Esophagus muscularis mucosa (tissue), 4 donors: ENCODE results near the gene MAP2K6. TPM values are rescaled to one million over a fixed set of nuclear protein-coding genes. Genes with fewer than 3 reads are reported as not detected.

Source experiments
- DNase-seq: peaks from one replicate; pipeline ENCODE4 v3.0.0-alpha.2; 2017; ENCODE audit errors: extremely low spot score
- H3K27ac ChIP-seq, 4 donors: fragments of 200-600 bp; sonication (generic); replicated peaks in 1 of 4; 1 replicate in 3 of 4; 2 replicates in 1 of 4; pipeline ENCODE4 v1.5.1; 2016 to 2019; ENCODE audit warnings: mild to moderate bottlenecking in 1 of 4
- H3K27me3 ChIP-seq, 4 donors: fragments of 200-600 bp; sonication (generic); one replicate each; pipeline versions ENCODE4 v1.5.1 to v1.6.0; 2016 to 2019
- H3K36me3 ChIP-seq, 4 donors: fragments of 200-600 bp; sonication (generic); one replicate each; pipeline ENCODE4 v1.5.1; 2016 to 2019
- H3K4me1 ChIP-seq, 4 donors: fragments of 200-600 bp; sonication (generic); one replicate each; pipeline ENCODE4 v1.5.1; 2016 to 2019
- H3K4me3 ChIP-seq, 4 donors: fragments of 200-600 bp; sonication (generic); 1 replicate in 2 of 4; 2 replicates in 2 of 4; pipeline ENCODE4 v1.5.1; 2016 to 2019; ENCODE audit warnings: mild to moderate bottlenecking in 4 of 4, moderate library complexity in 1 of 4
- H3K9me3 ChIP-seq, 4 donors: fragments of 200-600 bp; sonication (generic); 1 replicate in 3 of 4; 2 replicates in 1 of 4; pipeline ENCODE4 v1.5.1; 2016 to 2019
- EP300 ChIP-seq: sonication (generic); formaldehyde crosslinking; IDR thresholded peaks from one replicate; pipeline ENCODE4 v1.6.1; 2017; ENCODE audit warnings: antibody characterized with exemption
- POLR2A ChIP-seq: fragments of 450-650 bp; IDR thresholded peaks from one replicate; pipeline ENCODE4 v1.6.1; 2017; ENCODE audit warnings: antibody characterized with exemption, moderate library complexity, mild to moderate bottlenecking, low read depth
- POLR2AphosphoS5 ChIP-seq, 2 donors: sonication (generic); formaldehyde crosslinking; IDR thresholded peaks; one replicate each; pipeline ENCODE4 v1.6.1; 2017; ENCODE audit warnings: antibody characterized with exemption in 2 of 2
- WGBS: methylation state at CpG from one replicate; pipeline ENCODE4 v1.1.5; 2018; 5-methylcytosine and 5-hydroxymethylcytosine counted together
- intact Hi-C: fragments of 100-400 bp; cut with DNase I; formaldehyde crosslinking; loops from one replicate; pipeline ENCODE4 v1.15.1; 2023
- total RNA-seq, 4 donors: library from RNA; depleted of rRNA; stranded (reverse); fragments of >200 nt; gene quantifications; one replicate each; pipeline versions ENCODE4 v1.1.0 to v1.2.1, GENCODE V29; 2016
- TF ChIP-seq, protein P1 (sequence below), 3 experiments: fragments of 200-600 bp in 2 of 3; fragments of 450-650 bp in 1 of 3; sonication (generic) in 2 of 3; IDR thresholded peaks; one replicate each; pipeline ENCODE4 v1.5.1; 2017 to 2019; ENCODE audit warnings: antibody characterized with exemption in 3 of 3, mild to moderate bottlenecking in 2 of 3, moderate library complexity in 1 of 3

Gene MAP2K6
- total RNA-seq, 4 donors from 2014 or later, result 0.83 to 3.1 (median 1.5) TPM

DNA sequence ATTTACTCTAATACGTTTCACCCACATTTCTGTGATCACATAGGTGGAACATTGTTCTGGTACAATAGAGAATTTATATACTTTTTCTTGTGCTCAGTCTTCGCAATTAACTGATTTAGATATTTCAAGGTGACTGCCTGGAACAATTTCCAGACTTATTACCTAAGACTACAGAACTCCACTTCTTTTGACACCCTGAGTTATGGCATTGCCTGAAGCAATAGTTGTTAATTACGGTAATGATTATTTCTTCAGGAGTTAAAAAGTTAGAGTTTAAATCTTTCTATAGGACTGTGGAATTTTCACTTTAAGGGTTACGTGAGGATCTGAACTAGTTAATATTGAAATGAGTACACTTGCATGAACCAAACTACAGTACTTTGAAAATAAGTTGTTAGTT lies 74.8 kb downstream of the MAP2K6 start:
- H3K9me3 ChIP-seq, result no peaks in the 10 kb centered on the region
- no peak for DNase-seq
- no peak for TF ChIP-seq POLR2A
- TF ChIP-seq, protein P1, sequence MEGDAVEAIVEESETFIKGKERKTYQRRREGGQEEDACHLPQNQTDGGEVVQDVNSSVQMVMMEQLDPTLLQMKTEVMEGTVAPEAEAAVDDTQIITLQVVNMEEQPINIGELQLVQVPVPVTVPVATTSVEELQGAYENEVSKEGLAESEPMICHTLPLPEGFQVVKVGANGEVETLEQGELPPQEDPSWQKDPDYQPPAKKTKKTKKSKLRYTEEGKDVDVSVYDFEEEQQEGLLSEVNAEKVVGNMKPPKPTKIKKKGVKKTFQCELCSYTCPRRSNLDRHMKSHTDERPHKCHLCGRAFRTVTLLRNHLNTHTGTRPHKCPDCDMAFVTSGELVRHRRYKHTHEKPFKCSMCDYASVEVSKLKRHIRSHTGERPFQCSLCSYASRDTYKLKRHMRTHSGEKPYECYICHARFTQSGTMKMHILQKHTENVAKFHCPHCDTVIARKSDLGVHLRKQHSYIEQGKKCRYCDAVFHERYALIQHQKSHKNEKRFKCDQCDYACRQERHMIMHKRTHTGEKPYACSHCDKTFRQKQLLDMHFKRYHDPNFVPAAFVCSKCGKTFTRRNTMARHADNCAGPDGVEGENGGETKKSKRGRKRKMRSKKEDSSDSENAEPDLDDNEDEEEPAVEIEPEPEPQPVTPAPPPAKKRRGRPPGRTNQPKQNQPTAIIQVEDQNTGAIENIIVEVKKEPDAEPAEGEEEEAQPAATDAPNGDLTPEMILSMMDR (IDR thresholded peaks at IDR 0.05), result no peak
- TF ChIP-seq POLR2AphosphoS5 (IDR thresholded peaks at IDR 0.05), result no peak
- TF ChIP-seq EP300, result no peak
- 96% methylated on average over 4 of the region's 4 CpGs for WGBS
- H3K36me3 ChIP-seq, result no peaks in the 10 kb centered on the region
- H3K4me3 ChIP-seq, result no peak overlapping the region
- no peaks in the 10 kb centered on the region for H3K27me3 ChIP-seq
- H3K27ac ChIP-seq, result no peak overlapping the region
- peaks cover 0 to 14% (median 2%) of the 10 kb centered on the region in 4 donors for H3K4me1 ChIP-seq
- intact Hi-C loops, result no loop called here

DNA sequence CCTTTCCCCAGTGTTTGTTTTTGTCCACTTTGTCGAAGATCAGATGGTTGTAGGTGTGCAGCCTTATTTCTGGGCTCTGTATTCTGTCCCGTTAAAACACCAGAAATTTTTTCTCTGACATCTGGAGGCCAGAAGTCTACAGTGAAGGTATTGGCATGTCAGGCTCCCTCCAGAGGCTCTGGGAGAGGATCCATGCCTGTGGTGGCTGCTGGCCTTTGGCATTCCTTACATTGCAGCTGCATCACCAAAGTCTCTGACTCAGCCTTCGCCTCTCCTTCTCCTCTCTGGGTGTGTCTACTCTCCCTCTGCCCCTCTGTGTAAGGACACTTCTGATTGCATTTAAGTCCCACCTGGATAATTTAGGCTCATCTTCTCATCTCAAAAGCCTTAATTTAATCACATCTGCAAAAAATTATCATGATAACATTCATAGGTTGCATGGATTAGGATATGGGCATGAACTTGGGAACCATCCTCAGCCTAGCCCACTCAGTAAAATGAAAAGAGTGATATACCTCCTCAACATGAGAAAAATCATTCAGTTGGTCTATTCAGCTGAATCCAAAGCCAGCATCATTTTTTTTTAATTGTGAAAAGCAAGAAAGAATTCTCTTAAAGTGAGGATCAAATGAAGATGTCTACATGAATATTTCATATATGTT lies 78.0 kb downstream of the MAP2K6 start:
- DNase-seq, result no peak
- TF ChIP-seq POLR2A (no peak), EP300 (no peak), POLR2AphosphoS5 (IDR thresholded peaks at IDR 0.05) (no peak)
- TF ChIP-seq, protein P1 (IDR thresholded peaks at IDR 0.05), result no peak
- intact Hi-C loops, result no loop called here
- Histone ChIP-seq H3K27ac (no peak overlapping the region), H3K4me1 (no peaks in the 10 kb centered on the region), H3K36me3 (no peaks in the 10 kb centered on the region), H3K27me3 (no peaks in the 10 kb centered on the region), H3K9me3 (no peaks in the 10 kb centered on the region), H3K4me3 (no peak overlapping the region)
- 45% methylated on average over 3 of the region's 3 CpGs for WGBS

DNA sequence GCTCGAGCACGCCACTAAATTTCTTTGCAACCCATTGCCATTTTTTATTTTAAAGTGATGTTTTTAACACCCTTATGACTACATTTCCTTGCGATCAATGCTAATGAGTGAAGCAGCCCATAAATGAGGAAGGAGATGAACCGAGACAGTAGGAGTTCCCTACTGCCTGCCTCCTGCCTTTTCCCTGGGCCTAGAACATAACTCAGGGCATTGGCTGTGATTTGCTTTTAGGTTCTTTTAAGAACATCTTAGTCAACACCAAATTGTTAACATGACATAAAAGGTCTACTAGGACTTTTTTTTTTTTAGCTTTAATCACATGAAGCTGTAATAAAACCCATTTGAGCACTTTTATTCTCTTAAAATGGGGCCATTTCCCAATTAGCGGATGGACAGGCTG lies 81.3 kb downstream of the MAP2K6 start:
- H3K27ac ChIP-seq, result no peak overlapping the region
- DNase-seq, result no peak
- no peaks in the 10 kb centered on the region for H3K27me3 ChIP-seq
- no peak overlapping the region for H3K4me3 ChIP-seq
- TF ChIP-seq, protein P1 (IDR thresholded peaks at IDR 0.05), result no peak
- TF ChIP-seq POLR2A (no peak), EP300 (no peak), POLR2AphosphoS5 (IDR thresholded peaks at IDR 0.05) (no peak)
- intact Hi-C loops, result no loop called here
- H3K4me1 ChIP-seq, result peaks cover 4 to 11% (median 8%) of the 10 kb centered on the region in 4 donors
- 92% methylated on average over 5 of the region's 5 CpGs for WGBS
- H3K9me3 ChIP-seq, result no peaks in the 10 kb centered on the region
- H3K36me3 ChIP-seq, result no peaks in the 10 kb centered on the region

DNA sequence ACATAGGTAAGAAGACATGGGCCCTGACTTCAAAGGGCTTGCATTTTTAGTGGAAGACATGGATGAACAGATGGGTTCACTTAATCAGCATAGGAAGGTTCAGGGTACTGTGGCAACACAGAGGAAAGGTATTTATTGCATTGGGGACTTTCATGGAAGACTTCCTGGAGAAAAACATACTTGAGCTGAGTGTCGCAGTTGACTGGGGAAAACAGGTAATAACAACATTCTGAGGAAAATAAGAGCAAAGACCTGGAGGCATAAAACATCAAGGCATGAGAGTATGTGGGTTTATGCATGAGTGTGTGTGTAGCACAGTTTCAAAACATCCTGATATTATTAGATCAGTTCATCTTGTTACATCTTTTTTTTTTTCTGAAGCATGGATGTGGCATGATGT lies 82.7 kb downstream of the MAP2K6 start:
- WGBS, result 96% methylated on average over 1 of the region's 1 CpG
- intact Hi-C loops, result no loop called here
- H3K27ac ChIP-seq, result no peak overlapping the region
- H3K9me3 ChIP-seq, result no peaks in the 10 kb centered on the region
- peaks cover 13 to 24% (median 22%) of the 10 kb centered on the region in 4 donors for H3K4me1 ChIP-seq
- H3K4me3 ChIP-seq, result no peak overlapping the region
- H3K27me3 ChIP-seq, result no peaks in the 10 kb centered on the region
- H3K36me3 ChIP-seq, result no peaks in the 10 kb centered on the region
- no peak for DNase-seq
- TF ChIP-seq POLR2A, result no peak

DNA sequence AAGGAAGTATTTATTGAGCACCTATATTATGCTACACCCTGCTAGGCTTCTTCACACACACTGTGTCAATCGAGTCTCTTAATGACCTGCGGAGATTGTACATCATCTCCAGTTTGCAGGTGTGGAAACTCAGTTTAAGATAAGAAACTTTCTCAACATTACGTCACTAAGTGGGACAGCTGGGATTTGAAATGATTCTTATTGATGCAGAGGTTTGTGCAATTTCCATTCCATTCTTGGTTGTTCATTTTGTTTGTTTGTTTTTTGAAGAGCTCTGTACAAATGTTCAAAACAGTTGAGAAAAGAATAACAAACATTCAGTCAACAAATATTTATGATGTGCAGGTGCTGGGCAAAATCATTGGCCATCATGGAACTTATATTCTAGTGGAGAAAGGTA lies 84.8 kb downstream of the MAP2K6 start:
- Histone ChIP-seq H3K4me3 (no peak overlapping the region), H3K27ac (no peak overlapping the region), H3K4me1 (peaks cover 13 to 32% (median 27%) of the 10 kb centered on the region in 4 donors), H3K27me3 (no peaks in the 10 kb centered on the region), H3K9me3 (no peaks in the 10 kb centered on the region), H3K36me3 (no peaks in the 10 kb centered on the region)
- TF ChIP-seq POLR2A, result no peak
- TF ChIP-seq, protein P1 (IDR thresholded peaks at IDR 0.05), result no peak
- TF ChIP-seq POLR2AphosphoS5 (IDR thresholded peaks at IDR 0.05), result no peak
- 76% methylated on average over 3 of the region's 3 CpGs for WGBS
- no peak for DNase-seq
- intact Hi-C loops, result no loop called here
